WTC11 (cell line): ENCODE data around the gene MED12L. TPM values are rescaled to one million over a fixed set of nuclear protein-coding genes. Genes with fewer than 3 reads are reported as not detected.
"Not testable (repeated sequence)": the region's sequence is repeated elsewhere in the genome, so short reads cannot be mapped to it uniquely, and the experiment has no call there.

Experiments used
- ATAC-seq: fragments of 200-7000 bp; cut with Tn5 transposase; 2 replicates; pipeline ENCODE4 v1.10.0; 2021; ENCODE audit warnings: mild to moderate bottlenecking, moderate library complexity
- CTCF ChIA-PET: fragments of 300-600 bp; sonication (Branson Sonifier 250); formaldehyde crosslinking; loops from one replicate; lab custom pipeline; 2021; ENCODE audit warnings: antibody characterized with exemption; lab: Charles Lee
- POLR2A ChIA-PET: fragments of 350-600 bp; sonication (Branson Sonifier 250); formaldehyde crosslinking; loops from one replicate; lab custom pipeline; 2021; ENCODE audit warnings: antibody characterized with exemption; lab: Charles Lee
- DNase-seq: peaks from one replicate; pipeline ENCODE4 v3.0.0; 2021; ENCODE audit warnings: low spot score
- H3K27ac Mint-ChIP-seq: 2 replicates; pipeline ENCODE4 v1.8.0; 2021; ENCODE audit warnings: mixed read lengths
- H3K27me3 Mint-ChIP-seq: 2 replicates; pipeline ENCODE4 v1.8.0; 2021; ENCODE audit warnings: low read depth, mild to moderate bottlenecking, moderate library complexity, mixed read lengths
- H3K36me3 Mint-ChIP-seq: 2 replicates; pipeline ENCODE4 v1.8.0; 2021; ENCODE audit warnings: mixed read lengths
- H3K4me1 Mint-ChIP-seq: 2 replicates; pipeline ENCODE4 v1.8.0; 2022; ENCODE audit warnings: mixed read lengths
- H3K4me3 Mint-ChIP-seq: 2 replicates; pipeline ENCODE4 v1.8.0; 2021; ENCODE audit warnings: mild to moderate bottlenecking, moderate library complexity, mixed read lengths
- H3K9me3 Mint-ChIP-seq: 2 replicates; pipeline ENCODE4 v1.8.0; 2021; ENCODE audit warnings: mixed read lengths
- ATF1 ChIP-seq: sonication (generic); formaldehyde crosslinking; IDR thresholded peaks from 2 replicates; pipeline ENCODE4 v1.8.1; 2023; ENCODE audit warnings: mild to moderate bottlenecking, moderate library complexity, missing genetic modification reagents
- CREM ChIP-seq: sonication (generic); formaldehyde crosslinking; IDR thresholded peaks from 2 replicates; pipeline ENCODE4 v1.8.1; 2022; ENCODE audit warnings: mild to moderate bottlenecking, missing genetic modification reagents, moderate library complexity
- FOXP1 ChIP-seq: sonication (generic); formaldehyde crosslinking; IDR thresholded peaks from 2 replicates; pipeline ENCODE4 v1.8.0; 2022; ENCODE audit warnings: missing genetic modification reagents, mild to moderate bottlenecking, moderate library complexity, borderline replicate concordance
- GTF2I ChIP-seq: fragments of 250-450 bp; sonication (Bioruptor Pico); conservative IDR thresholded peaks from 2 replicates; pipeline ENCODE4 v1.4.0; 2021; ENCODE audit warnings: mild to moderate bottlenecking
- HMGA2 ChIP-seq: fragments of 250-450 bp; sonication (Bioruptor Pico); IDR thresholded peaks from 2 replicates; pipeline ENCODE4 v1.4.0; 2021; ENCODE audit warnings: mild to moderate bottlenecking, moderate library complexity
- NFYB ChIP-seq: sonication (generic); formaldehyde crosslinking; conservative IDR thresholded peaks from 2 replicates; pipeline ENCODE4 v1.8.0; 2022; ENCODE audit warnings: low read depth, missing genetic modification reagents
- OVOL2 ChIP-seq: fragments of 250-450 bp; sonication (Bioruptor Pico); IDR thresholded peaks from 2 replicates; pipeline ENCODE4 v1.9.0; 2021; ENCODE audit warnings: mild to moderate bottlenecking, borderline replicate concordance
- SMAD4 ChIP-seq: sonication (generic); formaldehyde crosslinking; IDR thresholded peaks from 2 replicates; pipeline ENCODE4 v1.8.0; 2022; ENCODE audit warnings: mild to moderate bottlenecking, missing genetic modification reagents
- ZNF121 ChIP-seq: sonication (generic); formaldehyde crosslinking; IDR thresholded peaks from 2 replicates; pipeline ENCODE4 v1.8.0; 2023; ENCODE audit warnings: missing genetic modification reagents
- ZNF396 ChIP-seq: fragments of 250-450 bp; sonication (Bioruptor Pico); IDR thresholded peaks from 2 replicates; pipeline ENCODE4 v1.8.0; 2021; ENCODE audit warnings: mild to moderate bottlenecking, moderate library complexity, borderline replicate concordance
- total RNA-seq: library from RNA; stranded (reverse); gene quantifications from 3 replicates; pipeline ENCODE4 v1.2.3, GENCODE V29; 2021
- TF ChIP-seq, protein P1 (sequence below): sonication (generic); formaldehyde crosslinking; IDR thresholded peaks from 2 replicates; pipeline ENCODE4 v1.8.0; 2022; ENCODE audit warnings: mild to moderate bottlenecking, missing genetic modification reagents
- TF ChIP-seq, protein P2 (sequence below): sonication (generic); formaldehyde crosslinking; IDR thresholded peaks from 2 replicates; pipeline ENCODE4 v1.8.1; 2022; ENCODE audit warnings: missing genetic modification reagents, borderline replicate concordance
- TF ChIP-seq, protein P3 (sequence below): sonication (generic); formaldehyde crosslinking; IDR thresholded peaks from 2 replicates; pipeline ENCODE4 v1.8.1; 2023; ENCODE audit warnings: mild to moderate bottlenecking, missing genetic modification reagents
- TF ChIP-seq, protein P4 (sequence below): sonication (generic); formaldehyde crosslinking; IDR thresholded peaks from 2 replicates; pipeline ENCODE4 v1.8.1; 2023; ENCODE audit warnings: mild to moderate bottlenecking, missing genetic modification reagents, borderline replicate concordance
- TF ChIP-seq, protein P5 (sequence below): sonication (generic); formaldehyde crosslinking; IDR thresholded peaks from 2 replicates; pipeline ENCODE4 v1.8.1; 2023; ENCODE audit warnings: mild to moderate bottlenecking, missing genetic modification reagents, moderate library complexity
- TF ChIP-seq, protein P6 (sequence below): sonication (generic); formaldehyde crosslinking; IDR thresholded peaks from 2 replicates; pipeline ENCODE4 v1.8.1; 2023; ENCODE audit warnings: mild to moderate bottlenecking, missing genetic modification reagents

The MED12L gene
- total RNA-seq, 1 experiment from 2014 or later, result 27.4 TPM

DNA sequence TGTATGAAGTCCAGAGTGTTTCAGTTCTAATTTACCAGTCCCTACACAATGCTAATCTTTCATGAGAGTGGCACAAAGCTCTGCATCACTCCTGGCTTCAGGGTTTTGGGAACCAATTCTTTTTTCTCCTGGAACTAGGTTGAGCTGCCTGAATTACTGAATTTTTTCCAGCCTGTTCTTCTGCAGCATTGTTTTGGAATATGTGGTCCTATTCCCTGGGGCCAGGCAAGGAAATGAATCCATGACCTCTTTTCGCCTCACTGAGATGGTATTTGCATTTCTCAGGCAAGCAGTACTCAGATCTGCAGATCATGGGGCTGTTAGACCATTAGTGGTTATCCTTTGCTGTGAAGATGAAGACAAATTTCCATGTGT, 143.2 kb downstream of the MED12L start (continued):
- TF ChIP-seq OVOL2 (CRISPR knock-in tag) (no peak), NFYB (CRISPR knock-in tag) (no peak), CREM (no peak)

DNA sequence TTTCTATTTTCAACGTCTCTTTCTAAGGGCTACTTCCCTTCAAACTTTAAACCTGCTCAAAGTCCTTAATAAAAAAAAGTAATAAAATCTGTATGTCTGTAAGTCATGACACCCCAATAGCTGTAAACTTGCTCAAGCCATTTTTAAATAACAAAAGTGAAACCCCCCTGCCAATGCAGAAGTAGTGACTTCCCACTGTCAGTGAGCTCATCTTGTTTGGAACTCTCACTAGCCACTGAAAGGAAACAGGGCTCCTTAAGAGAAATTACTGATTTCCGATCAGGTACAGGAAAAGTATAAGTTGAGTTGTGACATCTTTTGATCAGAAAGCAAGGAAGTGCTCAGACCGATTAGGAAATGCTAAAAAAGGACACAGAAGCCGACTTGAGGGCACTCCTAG, 145.2 kb downstream of the MED12L start:
- CTCF ChIA-PET, result interaction anchor here (0.8 to 1.0 kb wide), 2 partner anchors 39 to 48 kb away, joined by 3 to 6 read pairs; partner anchors contain the start of gene P2RY14
- DNase-seq, result no peak
- POLR2A ChIA-PET, result no interaction called here
- TF ChIP-seq ZNF121 (CRISPR knock-in tag), result no peak
- no peak for TF ChIP-seq ZNF396 (CRISPR knock-in tag)
- TF ChIP-seq GTF2I (CRISPR knock-in tag), result no peak
- TF ChIP-seq, protein P1, sequence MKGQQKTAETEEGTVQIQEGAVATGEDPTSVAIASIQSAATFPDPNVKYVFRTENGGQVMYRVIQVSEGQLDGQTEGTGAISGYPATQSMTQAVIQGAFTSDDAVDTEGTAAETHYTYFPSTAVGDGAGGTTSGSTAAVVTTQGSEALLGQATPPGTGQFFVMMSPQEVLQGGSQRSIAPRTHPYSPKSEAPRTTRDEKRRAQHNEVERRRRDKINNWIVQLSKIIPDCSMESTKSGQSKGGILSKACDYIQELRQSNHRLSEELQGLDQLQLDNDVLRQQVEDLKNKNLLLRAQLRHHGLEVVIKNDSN (CRISPR knock-in tag), result no peak
- TF ChIP-seq FOXP1 (CRISPR knock-in tag), result no peak
- no peak for TF ChIP-seq HMGA2 (CRISPR knock-in tag)
- TF ChIP-seq ATF1 (CRISPR knock-in tag), result no peak
- TF ChIP-seq, protein P2, sequence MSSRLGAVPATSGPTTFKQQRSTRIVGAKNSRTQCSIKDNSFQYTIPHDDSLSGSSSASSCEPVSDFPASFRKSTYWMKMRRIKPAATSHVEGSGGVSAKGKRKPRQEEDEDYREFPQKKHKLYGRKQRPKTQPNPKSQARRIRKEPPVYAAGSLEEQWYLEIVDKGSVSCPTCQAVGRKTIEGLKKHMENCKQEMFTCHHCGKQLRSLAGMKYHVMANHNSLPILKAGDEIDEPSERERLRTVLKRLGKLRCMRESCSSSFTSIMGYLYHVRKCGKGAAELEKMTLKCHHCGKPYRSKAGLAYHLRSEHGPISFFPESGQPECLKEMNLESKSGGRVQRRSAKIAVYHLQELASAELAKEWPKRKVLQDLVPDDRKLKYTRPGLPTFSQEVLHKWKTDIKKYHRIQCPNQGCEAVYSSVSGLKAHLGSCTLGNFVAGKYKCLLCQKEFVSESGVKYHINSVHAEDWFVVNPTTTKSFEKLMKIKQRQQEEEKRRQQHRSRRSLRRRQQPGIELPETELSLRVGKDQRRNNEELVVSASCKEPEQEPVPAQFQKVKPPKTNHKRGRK, result no peak
- TF ChIP-seq, protein P3, sequence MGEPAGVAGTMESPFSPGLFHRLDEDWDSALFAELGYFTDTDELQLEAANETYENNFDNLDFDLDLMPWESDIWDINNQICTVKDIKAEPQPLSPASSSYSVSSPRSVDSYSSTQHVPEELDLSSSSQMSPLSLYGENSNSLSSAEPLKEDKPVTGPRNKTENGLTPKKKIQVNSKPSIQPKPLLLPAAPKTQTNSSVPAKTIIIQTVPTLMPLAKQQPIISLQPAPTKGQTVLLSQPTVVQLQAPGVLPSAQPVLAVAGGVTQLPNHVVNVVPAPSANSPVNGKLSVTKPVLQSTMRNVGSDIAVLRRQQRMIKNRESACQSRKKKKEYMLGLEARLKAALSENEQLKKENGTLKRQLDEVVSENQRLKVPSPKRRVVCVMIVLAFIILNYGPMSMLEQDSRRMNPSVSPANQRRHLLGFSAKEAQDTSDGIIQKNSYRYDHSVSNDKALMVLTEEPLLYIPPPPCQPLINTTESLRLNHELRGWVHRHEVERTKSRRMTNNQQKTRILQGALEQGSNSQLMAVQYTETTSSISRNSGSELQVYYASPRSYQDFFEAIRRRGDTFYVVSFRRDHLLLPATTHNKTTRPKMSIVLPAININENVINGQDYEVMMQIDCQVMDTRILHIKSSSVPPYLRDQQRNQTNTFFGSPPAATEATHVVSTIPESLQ (CRISPR knock-in tag), result no peak
- TF ChIP-seq SMAD4 (CRISPR knock-in tag), result no peak
- TF ChIP-seq, protein P4, sequence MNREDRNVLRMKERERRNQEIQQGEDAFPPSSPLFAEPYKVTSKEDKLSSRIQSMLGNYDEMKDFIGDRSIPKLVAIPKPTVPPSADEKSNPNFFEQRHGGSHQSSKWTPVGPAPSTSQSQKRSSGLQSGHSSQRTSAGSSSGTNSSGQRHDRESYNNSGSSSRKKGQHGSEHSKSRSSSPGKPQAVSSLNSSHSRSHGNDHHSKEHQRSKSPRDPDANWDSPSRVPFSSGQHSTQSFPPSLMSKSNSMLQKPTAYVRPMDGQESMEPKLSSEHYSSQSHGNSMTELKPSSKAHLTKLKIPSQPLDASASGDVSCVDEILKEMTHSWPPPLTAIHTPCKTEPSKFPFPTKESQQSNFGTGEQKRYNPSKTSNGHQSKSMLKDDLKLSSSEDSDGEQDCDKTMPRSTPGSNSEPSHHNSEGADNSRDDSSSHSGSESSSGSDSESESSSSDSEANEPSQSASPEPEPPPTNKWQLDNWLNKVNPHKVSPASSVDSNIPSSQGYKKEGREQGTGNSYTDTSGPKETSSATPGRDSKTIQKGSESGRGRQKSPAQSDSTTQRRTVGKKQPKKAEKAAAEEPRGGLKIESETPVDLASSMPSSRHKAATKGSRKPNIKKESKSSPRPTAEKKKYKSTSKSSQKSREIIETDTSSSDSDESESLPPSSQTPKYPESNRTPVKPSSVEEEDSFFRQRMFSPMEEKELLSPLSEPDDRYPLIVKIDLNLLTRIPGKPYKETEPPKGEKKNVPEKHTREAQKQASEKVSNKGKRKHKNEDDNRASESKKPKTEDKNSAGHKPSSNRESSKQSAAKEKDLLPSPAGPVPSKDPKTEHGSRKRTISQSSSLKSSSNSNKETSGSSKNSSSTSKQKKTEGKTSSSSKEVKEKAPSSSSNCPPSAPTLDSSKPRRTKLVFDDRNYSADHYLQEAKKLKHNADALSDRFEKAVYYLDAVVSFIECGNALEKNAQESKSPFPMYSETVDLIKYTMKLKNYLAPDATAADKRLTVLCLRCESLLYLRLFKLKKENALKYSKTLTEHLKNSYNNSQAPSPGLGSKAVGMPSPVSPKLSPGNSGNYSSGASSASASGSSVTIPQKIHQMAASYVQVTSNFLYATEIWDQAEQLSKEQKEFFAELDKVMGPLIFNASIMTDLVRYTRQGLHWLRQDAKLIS (CRISPR knock-in tag), result no peak
- TF ChIP-seq, protein P5, sequence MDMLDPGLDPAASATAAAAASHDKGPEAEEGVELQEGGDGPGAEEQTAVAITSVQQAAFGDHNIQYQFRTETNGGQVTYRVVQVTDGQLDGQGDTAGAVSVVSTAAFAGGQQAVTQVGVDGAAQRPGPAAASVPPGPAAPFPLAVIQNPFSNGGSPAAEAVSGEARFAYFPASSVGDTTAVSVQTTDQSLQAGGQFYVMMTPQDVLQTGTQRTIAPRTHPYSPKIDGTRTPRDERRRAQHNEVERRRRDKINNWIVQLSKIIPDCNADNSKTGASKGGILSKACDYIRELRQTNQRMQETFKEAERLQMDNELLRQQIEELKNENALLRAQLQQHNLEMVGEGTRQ (CRISPR knock-in tag), result no peak
- TF ChIP-seq, protein P6, sequence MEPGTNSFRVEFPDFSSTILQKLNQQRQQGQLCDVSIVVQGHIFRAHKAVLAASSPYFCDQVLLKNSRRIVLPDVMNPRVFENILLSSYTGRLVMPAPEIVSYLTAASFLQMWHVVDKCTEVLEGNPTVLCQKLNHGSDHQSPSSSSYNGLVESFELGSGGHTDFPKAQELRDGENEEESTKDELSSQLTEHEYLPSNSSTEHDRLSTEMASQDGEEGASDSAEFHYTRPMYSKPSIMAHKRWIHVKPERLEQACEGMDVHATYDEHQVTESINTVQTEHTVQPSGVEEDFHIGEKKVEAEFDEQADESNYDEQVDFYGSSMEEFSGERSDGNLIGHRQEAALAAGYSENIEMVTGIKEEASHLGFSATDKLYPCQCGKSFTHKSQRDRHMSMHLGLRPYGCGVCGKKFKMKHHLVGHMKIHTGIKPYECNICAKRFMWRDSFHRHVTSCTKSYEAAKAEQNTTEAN (CRISPR knock-in tag), result no peak
- no peak overlapping the region for H3K4me3 Mint-ChIP-seq
- H3K36me3 Mint-ChIP-seq, result peaks cover 12% of the 10 kb centered on the region
- peaks cover 7% of the 10 kb centered on the region for H3K9me3 Mint-ChIP-seq
- H3K27me3 Mint-ChIP-seq, result no peaks in the 10 kb centered on the region
- ATAC-seq, result no peak
- peaks cover 41% of the 10 kb centered on the region for H3K4me1 Mint-ChIP-seq
- H3K27ac Mint-ChIP-seq, result peak overlapping the region; percentile 22; the same call in 1 of the 2 replicates

DNA sequence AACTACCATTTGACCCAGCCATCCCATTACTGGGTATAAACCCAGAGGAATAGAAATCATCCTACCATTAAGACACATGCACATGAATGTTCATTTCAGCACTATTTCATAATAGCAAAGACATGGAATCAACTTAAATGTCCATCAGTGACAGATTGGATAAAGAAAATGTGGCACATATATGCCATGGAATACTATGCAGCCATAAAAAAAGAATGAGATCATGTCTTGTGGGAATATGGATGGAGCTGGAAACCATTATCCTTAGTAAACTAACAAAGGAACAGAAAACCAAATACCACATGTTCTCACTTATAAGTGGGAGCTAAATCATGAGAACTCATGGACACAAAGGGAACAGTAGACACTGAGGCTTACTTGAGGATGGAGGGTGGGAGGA, 146.9 kb downstream of the MED12L start:
- H3K4me3 Mint-ChIP-seq, POLR2A ChIA-PET, H3K27ac Mint-ChIP-seq, ATAC-seq, DNase-seq, H3K9me3 Mint-ChIP-seq, H3K27me3 Mint-ChIP-seq: not testable (repeated sequence)
- CTCF ChIA-PET, result interaction anchor here (1.3 kb wide), 1 partner anchor 34 kb away, joined by 4 read pairs; no protein-coding TSS in a partner anchor
- Mint-ChIP-seq H3K4me1 (peaks cover 45% of the 10 kb centered on the region), H3K36me3 (peaks cover 12% of the 10 kb centered on the region)
